Measurements from ENCODE around the gene TSSK6.

TSSK6 gene

DNA sequence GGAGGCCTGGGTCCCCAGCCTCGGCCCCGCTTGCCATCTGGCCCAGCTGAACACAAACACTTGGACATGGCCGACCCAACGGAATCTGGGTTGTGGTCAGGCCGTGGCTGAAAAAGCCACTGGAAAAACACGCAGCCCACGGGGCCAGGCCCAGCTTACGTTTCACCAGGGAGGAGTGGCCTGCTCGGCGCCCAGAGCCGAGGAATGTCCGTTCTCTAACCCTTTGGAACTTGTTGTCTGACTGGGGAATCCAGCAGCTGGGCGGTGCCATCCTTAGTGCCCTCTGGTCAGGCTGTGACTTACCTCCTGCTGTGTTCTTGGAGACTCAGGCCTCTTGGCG, 36.5 kb upstream of the TSSK6 start:
- Histone ChIP-seq H3K36me3 (ENCODE audit: insufficient read depth, low read length) (no peaks in the 10 kb centered on the region), H3K4me1 (ENCODE audit: control insufficient read depth, insufficient read depth, low read length) (peaks cover 7% of the 10 kb centered on the region), H3K4me2 (ENCODE audit: low read length) (peak overlapping the region; percentile 35), H3K9ac (ENCODE audit: low read depth, low read length) (peak overlapping the region; percentile 38), H3K9me3 (replicated peaks; ENCODE audit: low read length) (no peaks in the 10 kb centered on the region), H3K4me3 (ENCODE audit: low read length) (no peak overlapping the region), H3K27me3 (ENCODE audit: control insufficient read depth, insufficient read depth, low read length) (peaks cover 29% of the 10 kb centered on the region)

DNA sequence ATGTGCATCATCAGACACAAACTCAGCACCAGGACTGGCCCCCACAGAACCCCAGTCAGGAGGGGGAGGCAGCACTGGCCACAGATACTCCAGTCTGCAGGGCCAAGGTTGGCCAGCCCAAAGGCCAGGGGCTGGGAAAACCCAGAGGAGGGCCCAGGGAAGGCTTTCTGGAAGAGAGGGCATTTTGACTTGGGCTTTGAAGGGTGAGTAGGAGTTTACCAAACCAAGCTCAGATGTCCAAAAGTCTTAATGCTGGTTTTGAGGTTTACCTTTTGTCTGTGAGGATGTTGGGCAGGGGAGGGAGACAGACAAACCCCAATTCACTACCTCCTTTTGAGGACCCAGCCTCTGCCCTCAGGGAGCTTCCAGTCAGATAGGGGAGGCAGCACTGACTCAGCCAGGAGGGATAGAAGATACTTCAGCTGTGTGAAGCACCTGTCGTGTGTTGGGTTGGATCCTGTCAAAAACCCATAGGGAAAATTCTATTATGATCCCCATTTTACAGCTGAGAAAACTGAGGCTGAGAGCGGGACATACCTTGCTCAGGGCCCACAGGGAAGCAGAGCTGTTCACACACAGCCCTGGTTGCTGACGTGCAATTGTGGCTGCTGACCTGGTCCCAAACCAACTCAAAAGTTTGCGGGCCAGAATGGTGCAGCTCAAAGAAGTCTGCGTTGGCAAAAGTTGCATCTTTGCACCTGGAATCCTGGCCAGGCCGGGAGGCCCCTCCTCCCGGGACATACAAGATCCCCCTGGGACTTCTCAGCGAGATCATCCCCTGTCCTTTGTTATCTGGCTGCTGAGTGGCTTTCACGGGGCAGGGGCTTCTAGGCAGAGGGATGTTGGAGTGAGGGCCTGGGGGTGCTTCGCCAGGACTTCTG, 35.9 kb upstream of the TSSK6 start:
- Histone ChIP-seq H3K9me3 (replicated peaks; ENCODE audit: low read length) (no peaks in the 10 kb centered on the region), H3K4me1 (ENCODE audit: control insufficient read depth, insufficient read depth, low read length) (peaks cover 7% of the 10 kb centered on the region), H3K4me3 (ENCODE audit: low read length) (no peak overlapping the region), H3K9ac (ENCODE audit: low read depth, low read length) (peak overlapping the region; percentile 38), H3K36me3 (ENCODE audit: insufficient read depth, low read length) (no peaks in the 10 kb centered on the region), H3K4me2 (ENCODE audit: low read length) (no peak overlapping the region), H3K27me3 (ENCODE audit: control insufficient read depth, insufficient read depth, low read length) (peaks cover 35% of the 10 kb centered on the region)

DNA sequence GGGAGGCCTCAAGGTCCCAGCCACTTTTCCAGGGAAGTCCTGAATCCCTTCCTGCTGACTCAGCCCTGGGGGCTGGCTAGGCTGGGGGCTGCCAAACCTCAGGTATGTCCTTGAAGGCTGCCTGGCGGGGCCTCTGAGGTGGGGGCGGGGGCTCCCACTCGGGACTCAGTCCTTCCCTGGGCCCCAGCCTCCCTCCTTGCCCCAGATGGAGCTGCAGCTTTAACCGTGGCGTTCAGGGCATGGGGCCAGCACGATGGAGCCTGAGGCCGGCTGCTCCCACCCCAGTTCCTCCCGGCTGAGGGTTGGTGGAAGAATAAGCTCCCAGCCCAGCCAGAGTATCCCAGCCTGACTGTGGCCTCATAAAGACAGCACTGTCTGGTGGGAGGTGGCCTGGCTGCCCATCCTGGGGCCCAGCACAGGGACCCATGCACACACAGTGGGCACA, 35.2 kb upstream of the TSSK6 start:
- H3K4me3 ChIP-seq (ENCODE audit: low read length), result no peak overlapping the region

DNA sequence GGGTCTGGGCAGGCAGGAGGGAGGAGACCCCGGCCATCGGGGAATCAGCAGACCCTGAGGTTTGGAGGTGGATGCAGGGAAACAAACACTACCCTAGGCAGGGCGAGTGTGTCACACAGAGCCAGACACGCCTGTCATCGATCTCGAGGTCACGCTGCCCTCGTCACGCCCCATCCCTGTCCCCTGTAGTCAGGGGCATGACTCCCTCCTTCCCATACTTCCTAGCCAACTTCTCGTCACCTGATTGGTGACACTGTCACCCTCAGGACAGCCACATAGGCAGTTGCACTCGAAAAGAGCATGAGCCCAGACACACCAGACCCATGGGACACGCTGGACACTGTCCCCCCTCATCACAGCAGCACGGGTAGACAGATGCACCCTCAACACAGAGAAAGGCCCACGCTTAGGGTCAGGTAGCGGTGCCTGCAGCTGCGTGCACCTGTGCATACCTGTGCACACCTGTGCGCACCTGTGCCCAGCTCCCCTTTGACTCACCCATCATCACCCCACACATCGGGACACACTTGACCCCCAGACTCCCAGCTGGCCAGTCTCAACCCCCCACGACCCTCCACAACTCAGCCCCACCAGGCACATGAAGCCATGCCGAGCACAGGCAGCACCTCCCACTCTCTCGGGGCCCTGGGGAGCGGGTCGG, 34.6 kb upstream of the TSSK6 start:
- Histone ChIP-seq H3K9me3 (replicated peaks; ENCODE audit: low read length) (no peaks in the 10 kb centered on the region), H3K4me1 (ENCODE audit: control insufficient read depth, insufficient read depth, low read length) (peaks cover 7% of the 10 kb centered on the region), H3K4me3 (ENCODE audit: low read length) (no peak overlapping the region), H3K9ac (ENCODE audit: low read depth, low read length) (no peak overlapping the region), H3K27me3 (ENCODE audit: control insufficient read depth, insufficient read depth, low read length) (peaks cover 38% of the 10 kb centered on the region), H3K4me2 (ENCODE audit: low read length) (no peak overlapping the region), H3K36me3 (ENCODE audit: insufficient read depth, low read length) (no peaks in the 10 kb centered on the region)

More for the DNA sequence above, 35.2 kb upstream of the TSSK6 start:
- H3K36me3 ChIP-seq (ENCODE audit: insufficient read depth, low read length), result no peaks in the 10 kb centered on the region
- peaks cover 38% of the 10 kb centered on the region for H3K27me3 ChIP-seq (ENCODE audit: control insufficient read depth, insufficient read depth, low read length)
- H3K4me2 ChIP-seq (ENCODE audit: low read length), result no peak overlapping the region
- no peak overlapping the region for H3K9ac ChIP-seq (ENCODE audit: low read depth, low read length)
- no peaks in the 10 kb centered on the region for H3K9me3 ChIP-seq (replicated peaks; ENCODE audit: low read length)
- peaks cover 7% of the 10 kb centered on the region for H3K4me1 ChIP-seq (ENCODE audit: control insufficient read depth, insufficient read depth, low read length)

DNA sequence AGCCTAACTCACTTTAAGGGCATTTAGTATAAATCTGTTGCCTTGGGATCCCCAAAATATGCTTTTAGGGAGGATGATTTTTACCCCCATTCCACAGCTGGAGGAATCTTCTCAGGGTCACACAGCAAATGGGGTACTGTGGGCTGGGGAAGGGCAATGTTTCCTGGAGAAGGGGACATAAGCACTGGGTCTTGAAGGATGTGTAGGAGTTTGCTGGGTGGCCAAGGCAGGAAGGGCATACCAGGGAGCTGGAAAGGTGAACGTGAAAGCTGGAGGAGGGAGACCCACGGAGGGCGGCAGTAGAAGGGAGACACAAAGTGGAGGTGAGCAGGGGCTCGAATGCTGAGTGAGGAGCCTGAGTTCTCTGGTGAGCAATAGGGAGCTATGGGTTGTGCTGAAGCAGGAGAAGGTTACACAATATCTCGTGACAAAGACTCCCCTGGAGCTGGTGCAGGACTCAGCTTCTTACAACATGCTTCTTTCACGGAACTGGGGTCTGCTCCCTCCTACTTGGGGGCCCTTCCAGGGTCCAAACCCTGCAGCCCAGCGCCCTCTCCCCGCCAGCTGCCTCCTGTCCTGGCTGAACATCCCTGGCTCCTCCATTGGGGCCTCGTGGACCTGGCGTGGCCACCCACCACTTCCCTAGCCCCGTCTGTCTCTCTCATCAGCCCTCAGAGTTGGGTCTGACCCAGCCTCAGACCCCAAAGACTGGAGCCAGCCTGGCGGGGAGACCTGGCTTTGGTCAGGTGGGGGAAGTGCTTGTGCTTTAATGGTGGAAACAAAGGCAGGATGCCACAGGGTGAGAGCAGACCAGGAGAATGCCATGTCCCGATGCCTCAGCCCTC, 33.8 kb upstream of the TSSK6 start:
- H3K27me3 ChIP-seq (ENCODE audit: control insufficient read depth, insufficient read depth, low read length), result peaks cover 38% of the 10 kb centered on the region
- H3K4me3 ChIP-seq (ENCODE audit: low read length), result no peak overlapping the region
- no peaks in the 10 kb centered on the region for H3K36me3 ChIP-seq (ENCODE audit: insufficient read depth, low read length)
- peaks cover 7% of the 10 kb centered on the region for H3K4me1 ChIP-seq (ENCODE audit: control insufficient read depth, insufficient read depth, low read length)
- no peak overlapping the region for H3K4me2 ChIP-seq (ENCODE audit: low read length)
- H3K9me3 ChIP-seq (replicated peaks; ENCODE audit: low read length), result no peaks in the 10 kb centered on the region
- H3K9ac ChIP-seq (ENCODE audit: low read depth, low read length), result no peak overlapping the region

DNA sequence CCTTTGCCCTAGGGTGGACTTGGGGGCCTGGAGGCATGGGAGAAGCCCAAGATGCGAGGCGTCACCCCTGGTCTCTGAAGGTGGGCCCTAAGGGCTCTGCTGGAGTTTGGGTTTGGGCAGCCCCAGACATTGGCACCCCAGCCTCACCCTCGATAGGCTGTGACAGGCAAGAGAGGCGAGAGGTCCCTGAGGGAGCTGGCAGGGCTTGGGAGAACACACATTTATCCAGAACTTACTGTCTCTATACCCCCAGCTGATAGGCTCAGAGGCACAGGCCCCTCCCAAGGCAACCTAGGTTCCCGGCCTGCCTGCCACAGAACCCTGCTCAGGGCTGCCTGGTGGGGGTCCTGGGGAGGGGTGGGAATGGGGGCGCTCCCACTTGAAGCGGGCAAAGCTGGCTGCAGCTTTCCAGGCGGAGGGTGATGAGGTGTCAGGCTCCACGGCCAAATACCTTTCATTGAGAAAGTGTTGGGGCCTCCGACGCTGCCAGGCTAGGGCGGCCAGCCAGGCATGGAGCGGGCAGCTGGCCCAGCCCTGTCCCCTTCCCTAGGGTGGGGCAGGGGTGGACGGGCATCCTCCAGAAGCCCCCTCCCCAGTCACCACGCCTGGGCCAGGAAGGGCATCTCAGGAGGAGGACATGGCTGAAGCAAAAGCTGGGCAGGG, 32.5 kb upstream of the TSSK6 start:
- peaks cover 38% of the 10 kb centered on the region for H3K27me3 ChIP-seq (ENCODE audit: control insufficient read depth, insufficient read depth, low read length)
- peaks cover 7% of the 10 kb centered on the region for H3K4me1 ChIP-seq (ENCODE audit: control insufficient read depth, insufficient read depth, low read length)
- H3K9ac ChIP-seq (ENCODE audit: low read depth, low read length), result no peak overlapping the region
- no peak overlapping the region for H3K4me3 ChIP-seq (ENCODE audit: low read length)
- no peaks in the 10 kb centered on the region for H3K36me3 ChIP-seq (ENCODE audit: insufficient read depth, low read length)
- H3K9me3 ChIP-seq (replicated peaks; ENCODE audit: low read length), result no peaks in the 10 kb centered on the region
- H3K4me2 ChIP-seq (ENCODE audit: low read length), result no peak overlapping the region

DNA sequence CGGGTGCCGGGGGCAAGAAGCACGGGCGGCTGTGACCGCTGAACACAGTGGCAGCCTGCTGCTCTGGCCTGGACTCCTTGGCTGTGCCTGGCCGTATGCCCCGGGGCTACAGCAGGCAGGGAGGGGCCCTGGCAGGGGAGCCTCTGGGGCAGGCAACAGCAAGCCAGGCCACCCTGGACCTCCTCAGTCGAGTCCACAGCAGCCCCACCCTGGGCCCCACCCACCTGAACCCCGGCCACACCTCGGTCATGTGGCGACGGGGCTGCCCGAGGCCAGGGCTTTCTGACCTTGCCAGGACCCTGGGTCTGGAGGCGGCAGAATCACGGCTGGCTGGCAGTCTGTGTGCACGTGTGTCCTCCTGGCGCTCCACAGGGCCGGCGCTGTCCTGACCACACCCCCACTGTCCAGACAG, 31.4 kb upstream of the TSSK6 start:
- Histone ChIP-seq H3K36me3 (ENCODE audit: insufficient read depth, low read length) (no peaks in the 10 kb centered on the region), H3K9me3 (replicated peaks; ENCODE audit: low read length) (no peaks in the 10 kb centered on the region), H3K4me2 (ENCODE audit: low read length) (no peak overlapping the region), H3K9ac (ENCODE audit: low read depth, low read length) (no peak overlapping the region), H3K4me1 (ENCODE audit: control insufficient read depth, insufficient read depth, low read length) (peaks cover 2% of the 10 kb centered on the region), H3K27me3 (ENCODE audit: control insufficient read depth, insufficient read depth, low read length) (peaks cover 40% of the 10 kb centered on the region), H3K4me3 (ENCODE audit: low read length) (no peak overlapping the region)

DNA sequence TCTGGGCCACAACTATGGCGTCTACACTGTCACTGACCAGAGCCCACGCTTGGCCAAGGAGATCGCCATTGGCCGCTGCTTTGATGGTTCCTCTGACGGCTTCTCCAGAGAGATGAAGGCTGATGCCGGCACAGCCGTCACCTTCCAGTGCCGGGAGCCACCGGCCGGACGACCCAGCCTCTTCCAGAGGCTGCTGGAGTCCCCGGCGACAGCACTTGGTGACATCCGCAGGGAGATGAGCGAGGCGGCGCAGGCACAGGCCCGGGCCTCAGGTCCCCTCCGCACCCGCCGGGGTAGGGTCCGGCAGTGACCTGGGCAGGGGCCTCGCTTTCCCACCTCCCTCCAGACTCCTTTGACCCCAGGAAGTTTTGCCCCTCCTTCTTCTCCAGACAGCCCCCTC, 30.4 kb upstream of the TSSK6 start:
- no peak overlapping the region for H3K4me3 ChIP-seq (ENCODE audit: low read length)
- H3K9me3 ChIP-seq (replicated peaks; ENCODE audit: low read length), result no peaks in the 10 kb centered on the region
- H3K36me3 ChIP-seq (ENCODE audit: insufficient read depth, low read length), result no peaks in the 10 kb centered on the region
- H3K4me1 ChIP-seq (ENCODE audit: control insufficient read depth, insufficient read depth, low read length), result peaks cover 5% of the 10 kb centered on the region
- no peak overlapping the region for H3K4me2 ChIP-seq (ENCODE audit: low read length)
- H3K27me3 ChIP-seq (ENCODE audit: control insufficient read depth, insufficient read depth, low read length), result peaks cover 43% of the 10 kb centered on the region
- H3K9ac ChIP-seq (ENCODE audit: low read depth, low read length), result no peak overlapping the region

DNA sequence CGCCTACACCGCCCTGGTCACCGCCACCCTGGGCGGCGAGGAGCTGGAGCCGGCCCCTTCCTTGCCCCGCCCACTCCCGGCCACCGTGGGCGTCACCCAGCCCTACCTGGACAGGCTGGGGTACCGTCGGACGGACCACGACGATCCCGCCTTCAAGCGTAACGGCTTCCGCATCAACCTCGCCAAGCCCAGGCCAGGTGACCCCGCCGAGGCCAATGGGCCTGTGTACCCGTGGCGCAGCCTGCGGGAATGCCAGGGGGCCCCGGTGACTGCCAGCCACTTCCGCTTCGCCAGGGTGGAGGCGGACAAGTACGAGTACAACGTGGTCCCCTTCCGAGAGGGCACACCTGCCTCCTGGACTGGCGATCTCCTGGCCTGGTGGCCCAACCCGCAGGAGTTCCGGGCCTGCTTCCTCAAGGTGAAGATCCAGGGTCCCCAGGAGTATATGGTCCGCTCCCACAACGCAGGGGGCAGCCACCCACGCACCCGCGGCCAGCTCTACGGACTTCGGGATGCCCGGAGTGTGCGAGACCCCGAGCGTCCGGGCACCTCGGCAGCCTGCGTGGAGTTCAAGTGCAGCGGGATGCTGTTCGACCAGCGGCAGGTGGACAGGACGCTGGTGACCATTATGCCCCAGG, 29.7 kb upstream of the TSSK6 start:
- H3K4me2 ChIP-seq (ENCODE audit: low read length), result no peak overlapping the region
- no peaks in the 10 kb centered on the region for H3K36me3 ChIP-seq (ENCODE audit: insufficient read depth, low read length)
- H3K4me1 ChIP-seq (ENCODE audit: control insufficient read depth, insufficient read depth, low read length), result peaks cover 7% of the 10 kb centered on the region
- H3K27me3 ChIP-seq (ENCODE audit: control insufficient read depth, insufficient read depth, low read length), result peaks cover 46% of the 10 kb centered on the region
- no peak overlapping the region for H3K4me3 ChIP-seq (ENCODE audit: low read length)
- no peak overlapping the region for H3K9ac ChIP-seq (ENCODE audit: low read depth, low read length)
- no peaks in the 10 kb centered on the region for H3K9me3 ChIP-seq (replicated peaks; ENCODE audit: low read length)

DNA sequence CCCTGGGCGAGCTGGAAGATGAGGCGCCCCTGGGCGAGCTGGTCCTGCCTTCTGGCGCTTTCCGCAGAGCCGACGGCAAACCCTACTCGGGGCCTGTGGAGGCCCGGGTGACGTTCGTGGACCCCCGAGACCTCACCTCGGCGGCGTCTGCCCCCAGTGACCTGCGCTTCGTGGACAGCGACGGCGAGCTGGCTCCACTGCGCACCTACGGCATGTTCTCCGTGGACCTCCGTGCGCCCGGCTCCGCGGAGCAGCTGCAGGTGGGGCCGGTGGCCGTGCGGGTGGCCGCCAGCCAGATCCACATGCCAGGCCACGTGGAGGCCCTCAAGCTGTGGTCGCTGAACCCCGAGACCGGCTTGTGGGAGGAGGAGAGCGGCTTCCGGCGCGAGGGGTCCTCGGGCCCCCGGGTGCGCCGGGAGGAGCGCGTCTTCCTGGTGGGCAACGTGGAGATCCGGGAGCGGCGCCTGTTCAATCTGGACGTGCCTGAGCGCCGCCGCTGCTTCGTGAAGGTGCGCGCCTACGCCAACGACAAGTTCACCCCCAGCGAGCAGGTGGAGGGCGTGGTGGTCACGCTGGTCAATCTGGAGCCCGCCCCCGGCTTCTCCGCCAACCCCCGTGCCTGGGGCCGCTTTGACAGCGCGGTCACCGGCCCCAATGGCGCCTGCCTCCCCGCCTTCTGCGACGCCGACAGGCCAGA, 29.1 kb upstream of the TSSK6 start:
- no peak overlapping the region for H3K9ac ChIP-seq (ENCODE audit: low read depth, low read length)
- H3K4me2 ChIP-seq (ENCODE audit: low read length), result no peak overlapping the region
- no peaks in the 10 kb centered on the region for H3K36me3 ChIP-seq (ENCODE audit: insufficient read depth, low read length)
- H3K4me3 ChIP-seq (ENCODE audit: low read length), result no peak overlapping the region
- H3K27me3 ChIP-seq (ENCODE audit: control insufficient read depth, insufficient read depth, low read length), result peaks cover 44% of the 10 kb centered on the region
- H3K9me3 ChIP-seq (replicated peaks; ENCODE audit: low read length), result no peaks in the 10 kb centered on the region
- H3K4me1 ChIP-seq (ENCODE audit: control insufficient read depth, insufficient read depth, low read length), result peaks cover 7% of the 10 kb centered on the region

Measured in skeletal muscle satellite cell (primary cell).